Measurements from ENCODE around the gene NR1H4. TPM values are rescaled to one million over a fixed set of nuclear protein-coding genes. Genes with fewer than 3 reads are reported as not detected.
A peak's percentile ranks its signal among the peaks of the same experiment; 100 is the strongest.
"Not testable (repeated sequence)": the region's sequence is repeated elsewhere in the genome, so short reads cannot be mapped to it uniquely, and the experiment has no call there.

Gene NR1H4
- 61.6 TPM for total RNA-seq

DNA sequence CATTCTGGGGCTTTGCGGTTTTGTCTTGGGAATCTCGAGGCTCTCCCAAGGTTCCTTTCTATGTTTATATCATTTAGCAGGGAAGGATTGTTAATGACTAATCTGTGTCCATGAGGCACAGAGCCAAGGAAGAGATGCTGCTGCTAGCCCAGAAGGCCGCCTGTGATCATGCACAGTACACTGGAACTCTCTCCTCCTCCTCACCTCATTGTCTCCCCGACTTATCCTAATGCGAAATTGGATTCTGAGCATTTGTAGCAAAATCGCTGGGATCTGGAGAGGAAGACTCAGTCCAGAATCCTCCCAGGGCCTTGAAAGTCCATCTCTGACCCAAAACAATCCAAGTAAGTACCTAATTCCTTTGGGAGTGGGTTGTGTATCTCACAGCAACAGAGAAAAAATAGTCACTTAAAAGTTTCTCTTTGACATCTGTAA is at the start of gene NR1H4:
TSS of gene NR1H4 (plus strand) at position 151 of the 435 bp plus-strand sequence. CDS start 19,458 bp downstream, outside the sequence.
- DNase-seq (ENCODE audit: low spot score) (peak; percentile 80), ATAC-seq (peak; percentile 81)

DNA sequence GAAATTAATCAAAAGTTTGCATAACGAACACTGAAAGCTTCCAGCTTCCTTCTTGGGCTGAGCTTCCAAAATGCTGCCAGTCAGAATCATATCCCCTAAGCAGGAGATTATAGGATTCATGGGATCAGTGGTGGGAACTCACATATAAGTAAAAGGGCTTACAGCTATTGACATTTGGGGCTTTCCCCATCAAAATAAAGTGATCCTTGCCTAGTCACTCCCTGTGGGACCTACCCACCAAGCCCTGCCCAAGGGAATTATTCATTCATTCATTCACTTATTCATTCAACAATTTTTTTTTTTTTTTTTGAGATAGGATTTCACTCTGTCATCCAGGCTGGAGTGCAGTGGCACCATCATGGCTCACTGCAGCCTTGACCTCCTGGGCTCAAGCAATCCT is 47.5 kb upstream of the NR1H4 start:
- ATAC-seq, result no peak
- no peak for DNase-seq (ENCODE audit: low spot score)

- DNase-seq (ENCODE audit: low spot score) (no peak), ATAC-seq (no peak)
These were observed 46.6 kb upstream of the NR1H4 start for GRCh38 chr12:100427078-100427477.

- not testable (repeated sequence) for ATAC-seq; DNase-seq (ENCODE audit: low spot score)
These were observed 43.4 kb upstream of the NR1H4 start for GRCh38 chr12:100430251-100430650.

GRCh38 chr12:100433701-100434100 is 40.0 kb upstream of the NR1H4 start:
- no peak for ATAC-seq
- no peak for DNase-seq (ENCODE audit: low spot score)

DNA sequence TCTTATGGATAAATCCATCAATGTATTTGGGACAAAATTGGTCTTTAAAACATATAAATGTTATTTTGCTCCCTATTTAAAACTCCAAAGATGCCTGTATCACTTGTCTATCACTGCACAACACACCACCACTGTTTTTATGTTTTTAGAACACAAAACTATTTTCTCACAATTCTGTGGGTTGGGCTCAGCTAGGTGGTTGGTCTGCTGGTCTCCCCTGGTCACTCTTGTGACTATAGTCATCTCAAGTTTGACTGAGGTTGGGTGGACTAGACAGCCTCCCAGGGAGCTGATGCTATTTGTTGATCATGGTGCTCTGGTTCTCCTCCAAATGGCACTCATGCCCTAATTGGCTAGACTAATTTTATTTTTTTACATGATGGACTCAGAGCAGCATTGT is 39.5 kb upstream of the NR1H4 start:
- DNase-seq (ENCODE audit: low spot score), result no peak
- ATAC-seq, result no peak

GRCh38 chr12:100435957-100436356 is 37.7 kb upstream of the NR1H4 start:
- peak; percentile 78 for ATAC-seq
- DNase-seq (ENCODE audit: low spot score), result peak; percentile 71

DNA sequence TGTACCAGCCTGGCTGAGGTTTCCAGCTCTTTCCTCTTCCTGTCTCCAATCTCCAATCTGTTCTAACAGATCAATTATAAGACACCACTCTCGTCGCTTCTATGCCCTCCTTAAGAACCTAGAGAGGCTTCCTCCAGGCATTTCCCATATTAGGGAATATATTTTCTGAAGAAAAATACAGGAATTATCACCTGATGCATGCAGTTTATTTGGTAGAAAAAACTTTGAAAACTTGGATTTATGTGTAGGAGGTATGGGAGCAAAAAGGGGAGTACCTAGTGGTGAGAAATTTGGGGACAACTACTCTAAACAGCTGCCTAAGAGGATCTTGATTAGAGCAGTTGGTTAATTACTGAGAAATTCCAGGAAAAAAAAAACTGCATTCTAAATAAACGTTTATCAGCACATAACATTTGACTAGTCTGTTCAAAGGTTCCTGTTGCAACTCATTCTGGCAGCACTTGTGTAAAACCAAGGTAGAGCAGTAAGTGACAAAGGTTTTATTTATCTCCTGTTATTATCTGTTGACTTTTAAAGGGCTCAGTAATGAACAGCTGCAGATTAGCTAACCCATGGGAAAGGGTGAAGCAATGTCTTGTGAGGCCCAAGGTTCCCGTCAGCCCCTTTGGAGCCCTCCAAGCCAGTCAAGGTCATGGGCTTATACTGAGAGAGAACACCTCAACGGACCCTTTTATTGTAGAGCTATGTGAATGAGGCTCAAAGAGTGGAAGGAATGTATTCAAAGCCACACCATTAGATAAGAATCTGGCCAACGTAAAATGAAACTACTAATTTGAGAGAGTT is 36.4 kb upstream of the NR1H4 start:
- DNase-seq (ENCODE audit: low spot score) (peak; percentile 69), ATAC-seq (peak; percentile 83)

DNA sequence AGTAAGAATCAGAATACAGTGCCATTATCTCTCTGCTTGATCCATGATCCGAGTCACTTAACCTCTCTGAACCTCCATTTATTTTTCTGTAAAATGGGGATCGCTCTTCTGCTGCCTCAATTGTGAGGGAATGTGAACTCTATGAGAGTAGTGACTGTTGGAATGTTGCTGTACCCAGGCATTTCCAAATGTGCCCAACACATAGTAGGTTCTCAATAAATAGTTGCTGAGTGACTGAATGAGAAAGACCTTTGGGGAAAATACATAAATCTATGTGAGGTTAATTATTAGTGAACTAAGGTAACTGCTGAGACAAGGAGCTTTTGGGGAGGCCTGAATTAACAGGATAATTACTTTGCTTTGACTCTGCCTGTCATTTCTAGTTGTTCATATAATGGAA is 33.9 kb upstream of the NR1H4 start:
- no peak for ATAC-seq
- no peak for DNase-seq (ENCODE audit: low spot score)

DNA sequence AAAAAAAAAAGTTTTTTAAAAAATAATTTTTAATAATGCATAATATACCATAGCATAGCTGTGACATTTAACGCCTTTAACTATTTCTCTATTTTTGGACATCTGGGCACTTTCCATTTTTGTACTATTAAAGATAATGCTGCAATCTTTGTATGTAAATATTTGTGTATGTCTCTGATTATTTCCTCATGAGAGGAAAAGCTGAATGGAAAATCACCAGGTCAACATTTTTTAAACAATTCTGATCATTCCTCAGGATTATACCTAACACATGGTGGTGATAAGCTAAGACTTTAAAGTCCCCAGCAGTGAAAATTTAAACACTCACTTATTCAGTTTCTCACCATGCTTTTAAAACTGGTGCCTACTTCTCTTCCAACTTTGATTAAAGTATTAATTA is 31.3 kb upstream of the NR1H4 start:
- no peak for ATAC-seq
- no peak for DNase-seq (ENCODE audit: low spot score)

DNA sequence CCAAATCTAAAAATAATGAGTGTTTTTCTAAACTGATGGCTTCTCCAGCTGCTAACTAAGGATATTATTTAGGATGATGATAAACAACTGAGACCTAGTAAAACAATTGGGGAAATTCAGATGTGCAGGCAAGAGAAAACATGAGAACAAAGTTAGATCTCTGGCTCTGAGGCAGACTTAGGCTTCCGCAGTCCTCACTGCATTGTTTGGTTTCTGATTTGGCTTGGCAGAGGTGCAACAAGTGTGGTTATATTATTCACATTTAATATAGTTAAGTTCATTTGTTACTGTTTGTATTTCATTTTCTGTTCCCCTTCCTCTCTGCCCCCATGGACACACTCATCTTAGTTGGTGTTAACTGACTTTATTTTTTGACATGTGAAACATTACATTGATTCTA is 30.2 kb upstream of the NR1H4 start:
- no peak for DNase-seq (ENCODE audit: low spot score)
- ATAC-seq, result peak; percentile 65

GRCh38 chr12:100445081-100445481 is 28.6 kb upstream of the NR1H4 start:
- DNase-seq (ENCODE audit: low spot score) (peak; percentile 72), ATAC-seq (peak; percentile 71)

GRCh38 chr12:100447381-100447780 is 26.3 kb upstream of the NR1H4 start:
- DNase-seq (ENCODE audit: low spot score) (no peak), ATAC-seq (no peak)

DNA sequence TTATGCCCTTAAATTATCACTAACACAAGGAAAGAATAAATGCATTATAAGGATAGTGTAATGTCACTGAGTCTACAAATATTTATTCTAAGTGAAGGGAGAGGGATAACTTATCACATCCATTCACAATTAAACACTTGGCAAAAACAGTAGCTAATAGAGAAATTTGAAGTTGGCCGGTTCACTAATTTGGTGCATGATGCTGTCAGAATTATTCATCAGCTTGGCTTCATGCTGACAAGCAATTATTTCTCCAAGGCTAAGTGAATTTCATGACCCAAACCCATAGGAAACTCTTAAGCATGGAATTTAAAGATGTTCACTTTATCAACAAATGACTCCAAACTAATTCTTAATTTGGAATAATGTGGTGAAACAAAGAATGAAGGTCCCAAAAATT is 25.0 kb upstream of the NR1H4 start:
- ATAC-seq (no peak), DNase-seq (ENCODE audit: low spot score) (no peak)

DNA sequence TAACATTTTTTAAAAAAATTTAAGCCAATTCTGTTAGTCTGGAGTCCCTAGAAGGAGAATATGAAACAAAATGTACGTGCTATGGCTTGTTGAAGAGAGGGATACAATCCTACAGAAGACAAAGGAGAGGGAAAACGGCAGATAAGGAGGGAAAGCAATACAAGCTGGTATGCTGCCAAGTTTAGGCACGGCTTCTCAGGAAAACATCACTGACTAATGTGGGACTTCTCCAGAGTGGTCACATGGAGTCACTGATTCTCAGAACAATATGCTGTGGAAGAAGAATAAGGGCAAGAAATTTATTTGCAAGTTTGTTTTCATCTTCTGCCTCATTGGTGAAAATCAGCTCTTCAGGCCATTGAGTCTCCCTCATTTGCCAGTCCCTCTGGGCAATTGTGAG is 22.9 kb upstream of the NR1H4 start:
- DNase-seq (ENCODE audit: low spot score) (no peak), ATAC-seq (no peak)

DNA sequence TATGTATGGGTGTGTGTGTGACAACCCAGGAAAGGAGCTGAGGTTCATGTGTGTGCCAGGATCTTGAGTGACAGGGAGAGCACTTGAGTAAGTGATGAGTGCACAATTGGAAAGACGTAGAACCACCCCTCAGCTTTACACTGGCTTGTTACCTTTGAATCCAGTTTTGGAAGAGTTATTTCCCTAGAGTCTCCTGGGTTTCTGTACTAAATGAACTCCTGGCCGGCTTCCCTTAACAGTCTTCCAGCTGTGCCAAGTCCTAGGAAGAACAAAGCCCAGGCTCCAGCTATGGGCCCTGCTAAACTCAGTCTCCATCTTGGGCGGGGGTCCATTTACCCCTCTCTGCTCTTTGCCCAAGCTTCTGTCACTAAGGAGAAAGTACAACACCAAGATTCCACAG is 19.7 kb upstream of the NR1H4 start:
- ATAC-seq (peak; percentile 75), DNase-seq (ENCODE audit: low spot score) (no peak)

- DNase-seq (ENCODE audit: low spot score), result no peak
These were observed 17.8 kb upstream of the NR1H4 start for GRCh38 chr12:100455896-100456295.

DNA sequence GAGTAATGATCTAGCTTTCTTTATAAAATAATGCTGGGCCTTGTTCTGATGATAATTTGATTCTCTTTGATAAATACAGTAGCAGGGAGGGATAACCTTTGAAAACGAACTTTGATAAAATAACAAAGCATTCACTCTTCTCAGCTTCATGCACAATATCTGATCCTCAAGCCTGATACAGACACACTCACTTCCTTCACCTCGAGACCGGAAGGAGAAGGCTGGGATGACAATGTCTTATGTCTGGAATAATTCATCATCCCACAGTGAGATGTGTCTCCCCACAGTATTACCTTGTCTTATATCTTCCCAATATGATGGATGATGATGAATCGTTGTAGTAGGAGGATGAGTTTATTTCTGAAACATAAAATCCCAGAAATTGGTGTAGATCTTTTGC is 15.5 kb upstream of the NR1H4 start:
- ATAC-seq, result no peak
- no peak for DNase-seq (ENCODE audit: low spot score)

More at GRCh38 chr12:100455896-100456295, 17.8 kb upstream of the NR1H4 start:
- ATAC-seq, result no peak

DNA sequence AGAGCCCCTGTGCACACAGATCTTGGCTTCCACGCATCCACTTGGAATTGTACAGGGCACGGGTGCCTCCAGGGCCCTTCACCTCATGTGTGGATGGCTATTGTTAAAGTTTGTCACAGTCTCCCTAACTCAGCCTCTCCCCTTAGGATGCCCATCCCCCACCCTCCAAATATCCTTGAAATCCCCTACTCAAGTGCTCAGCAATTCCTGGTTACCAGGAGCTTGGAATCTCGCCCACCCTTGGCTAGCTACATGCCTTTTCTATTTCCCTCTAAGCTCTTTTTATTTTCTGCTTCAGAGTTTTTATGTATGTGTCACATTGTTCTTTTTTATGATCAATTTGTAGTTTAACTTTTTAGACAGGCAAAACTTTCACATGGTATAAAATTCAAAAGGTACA is 13.0 kb upstream of the NR1H4 start:
- no peak for DNase-seq (ENCODE audit: low spot score)
- ATAC-seq, result no peak

DNA sequence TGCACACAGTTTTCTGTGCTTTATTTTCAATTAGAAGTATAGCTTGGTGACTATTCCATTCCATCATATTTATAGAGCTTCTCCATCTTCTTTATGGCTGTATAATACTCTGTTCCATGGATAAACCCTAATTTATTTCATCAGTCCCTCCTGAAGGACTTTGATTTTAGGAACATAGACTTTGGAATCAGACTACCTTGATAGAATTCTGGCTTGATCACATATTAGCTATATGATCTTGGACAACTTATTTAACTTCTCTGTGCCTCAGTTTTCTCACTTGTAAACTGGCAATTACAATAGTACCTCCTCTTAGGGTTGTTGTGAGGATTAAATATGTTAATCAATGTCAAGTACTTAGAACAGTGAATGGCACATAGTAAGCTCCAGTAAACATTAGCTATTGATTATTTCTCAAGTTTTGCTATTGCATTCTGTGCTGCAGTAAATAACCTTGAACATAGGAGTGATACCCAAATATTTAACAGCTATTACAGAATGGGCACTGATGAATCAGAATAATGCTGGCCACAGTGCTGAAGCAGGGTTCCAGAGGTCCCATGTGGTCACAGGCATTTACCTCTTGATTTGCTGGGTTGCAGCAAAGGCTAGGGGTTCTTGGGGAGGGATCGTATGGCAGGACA is 12.2 kb upstream of the NR1H4 start:
- ATAC-seq, result peak; percentile 55
- no peak for DNase-seq (ENCODE audit: low spot score)

DNA sequence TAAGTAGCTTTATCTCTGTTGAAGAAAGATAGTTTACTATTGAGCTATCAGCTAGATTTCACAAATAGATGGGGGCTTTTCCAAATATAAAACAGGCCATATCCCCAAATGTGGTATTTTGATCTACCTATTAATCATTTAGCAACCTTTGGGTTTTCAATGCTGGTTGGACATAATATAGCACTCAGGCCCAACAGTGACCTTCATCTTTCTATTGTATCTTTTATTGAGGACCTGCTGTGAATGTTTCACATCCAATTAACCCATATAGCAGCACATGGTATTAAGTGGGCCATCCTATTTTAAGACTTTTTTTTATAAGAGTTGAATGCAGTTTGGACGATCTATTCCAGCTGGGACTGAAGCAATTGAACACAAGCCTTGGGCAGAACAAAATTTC is 10.0 kb upstream of the NR1H4 start:
- DNase-seq (ENCODE audit: low spot score), result no peak
- ATAC-seq, result no peak

GRCh38 chr12:100464529-100464928 is 9.1 kb upstream of the NR1H4 start:
- ATAC-seq (peak; percentile 43), DNase-seq (ENCODE audit: low spot score) (no peak)

All from left lobe of liver (tissue), 2 donors.